Stimulated activated CD4-positive, alpha-beta T cell treated with anti-CD3 and anti-CD28 coated beads, Interleukin-2, amount 100 ng/mL, for 4 hours (primary cell): ENCODE data around the gene ADAMTS12.

Experiments
- DNase-seq: peaks from one replicate; pipeline ENCODE4 v3.0.0-alpha.2; 2020; ENCODE audit warnings: low read depth

The ADAMTS12 gene

GRCh38 chr5:33477816-33478215 is 414.0 kb downstream of the ADAMTS12 start:
- no peak for DNase-seq

GRCh38 chr5:33476992-33477391 is 414.8 kb downstream of the ADAMTS12 start:
- DNase-seq: no peak

DNA sequence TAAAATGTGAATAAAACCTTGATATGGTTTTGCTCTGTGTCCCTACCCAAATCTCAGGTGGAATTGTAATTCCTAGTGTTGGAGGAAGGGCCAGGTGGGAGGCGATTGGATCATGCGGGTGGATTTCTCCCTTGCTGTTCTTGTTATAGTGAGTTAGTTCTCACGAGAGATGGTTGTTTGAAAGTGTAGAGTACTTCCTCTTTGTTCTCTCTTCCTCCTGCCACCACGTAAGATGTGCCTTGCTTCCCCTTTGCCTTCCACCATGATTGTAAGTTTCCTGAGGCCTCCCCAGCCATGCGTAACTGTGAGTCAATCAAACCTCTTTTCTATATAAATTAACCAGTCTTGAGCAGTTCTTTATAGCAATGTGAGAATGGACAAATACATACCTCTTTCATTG is 416.1 kb downstream of the ADAMTS12 start:
- DNase-seq: no peak

DNA sequence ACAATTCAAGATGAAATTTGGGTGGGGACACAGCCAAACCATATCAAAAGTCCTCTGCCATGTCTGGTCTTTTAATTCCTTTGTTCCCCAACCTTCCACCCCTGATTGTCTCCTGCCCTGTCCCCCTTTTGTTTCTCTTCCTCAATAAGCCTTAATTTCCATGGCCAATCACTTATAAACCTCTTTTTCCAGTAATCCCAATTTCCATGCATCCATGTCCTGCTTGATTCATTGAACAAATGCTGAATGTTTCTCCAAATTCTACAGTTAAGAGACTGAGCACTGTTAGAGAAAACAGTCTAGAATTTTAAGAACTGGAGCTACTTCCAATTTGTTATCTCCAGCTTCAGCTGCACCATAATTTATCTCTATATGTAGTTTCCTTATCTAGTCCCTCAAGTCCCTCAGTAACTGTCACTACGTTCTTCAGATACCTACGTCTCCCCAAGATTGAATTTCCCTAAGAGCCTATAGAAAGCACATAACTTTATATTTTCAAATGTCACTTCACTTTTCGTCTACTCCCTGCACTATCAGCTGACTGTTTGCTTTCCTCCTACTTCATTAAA is 416.8 kb downstream of the ADAMTS12 start:
- DNase-seq: no peak

DNA sequence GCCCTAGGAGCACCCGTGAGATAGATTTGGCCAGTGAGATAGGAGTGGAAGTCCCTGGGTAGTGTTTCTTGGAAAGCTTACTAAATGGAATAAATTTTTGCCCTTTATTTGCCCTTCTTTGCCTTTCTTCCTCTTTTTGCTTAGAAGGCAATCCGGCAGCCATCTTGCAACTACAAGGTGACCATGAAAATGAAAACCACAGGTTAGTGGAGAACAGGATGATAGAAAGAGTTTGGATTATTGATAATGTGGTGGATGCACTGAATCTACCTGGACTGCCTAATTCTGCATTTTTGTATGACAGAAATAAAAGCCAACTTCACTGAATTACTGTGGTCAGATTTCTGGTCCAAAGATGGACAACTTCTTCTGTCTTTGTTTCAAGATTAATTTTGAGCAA is 417.8 kb downstream of the ADAMTS12 start:
- DNase-seq: no peak
